ENCODE results near the gene TRIM50. TPM values are rescaled to one million over a fixed set of nuclear protein-coding genes. Genes with fewer than 3 reads are reported as not detected.
A peak's percentile ranks its signal among the peaks of the same experiment; 100 is the strongest.
"Not testable (repeated sequence)": the region's sequence is repeated elsewhere in the genome, so short reads cannot be mapped to it uniquely, and the experiment has no call there.

TRIM50 gene
- total and polyA plus RNA-seq, 9 of the 15 experiments (the other 6 are each of a cell fraction or from before 2014, with no cell fraction given): not detected

DNA sequence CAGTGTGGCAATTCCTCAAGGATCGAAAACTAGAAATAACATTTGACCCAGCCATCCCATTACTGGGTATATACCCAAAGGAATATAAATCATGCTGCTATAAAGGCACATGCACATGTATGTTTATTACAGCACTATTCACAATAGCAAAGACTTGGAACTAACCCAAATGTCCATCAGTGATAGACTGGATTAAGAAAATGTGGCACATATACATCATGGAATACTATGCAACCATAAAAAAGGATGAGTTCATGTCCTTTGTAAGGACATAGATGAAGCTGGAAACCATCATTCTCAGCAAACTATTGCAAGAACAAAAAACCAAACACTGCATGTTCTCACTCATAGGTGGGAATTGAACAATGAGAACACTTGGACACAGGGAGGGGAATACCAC, 32.7 kb upstream of the TRIM50 start:
- H3K4me3 ChIP-seq; BruUV-seq (replicated peaks); H3K9ac ChIP-seq (ENCODE audit: insufficient read depth in 1 of 2, low read depth in 2 of 2, low read length in 2 of 2); H3K4me2 ChIP-seq (ENCODE audit: insufficient read depth, low read length); CTCF ChIA-PET (ENCODE audit: low intra/inter-chr PET ratio); H2AFZ ChIP-seq (ENCODE audit: low read depth, low read length); H3K9me1 ChIP-seq (ENCODE audit: control insufficient read depth, insufficient read depth, low read length); FAIRE-seq; ATAC-seq; H3K27ac ChIP-seq (ENCODE audit: extremely low read depth, low read depth, low read length); POLR2A ChIA-PET; DNase-seq (ENCODE audit: extremely low read depth in 1 of 4, low spot score in 3 of 4); H3K36me3 ChIP-seq (ENCODE audit: control insufficient read depth, insufficient read depth, low read length); intact Hi-C loops (cut with micrococcal nuclease); H4K20me1 ChIP-seq (replicated peaks; ENCODE audit: control insufficient read depth, insufficient read depth, low read length); in situ Hi-C loops (cut with MboI); H3K9me3 ChIP-seq (replicated peaks; ENCODE audit: control insufficient read depth, insufficient read depth, low read depth, low read length); H3K79me2 ChIP-seq (ENCODE audit: control insufficient read depth, insufficient read depth, low read length): not testable (repeated sequence)
- peaks cover 54 to 70% of the 10 kb centered on the region in 2 experiments for H3K27me3 ChIP-seq (ENCODE audit: control insufficient read depth in 2 of 2, insufficient read depth in 2 of 2, low read length in 2 of 2)
- peaks cover 0 to 24% of the 10 kb centered on the region in 2 experiments; a peak in 4 of 5 replicates for H3K4me1 ChIP-seq (replicated peaks in 1 of 2; ENCODE audit: control insufficient read depth in 2 of 2, insufficient read depth in 2 of 2, low read length in 2 of 2)
- peak; percentile 38 for TF ChIP-seq ZNF146 (CRISPR knock-in tag; IDR thresholded peaks at IDR 0.05; ENCODE audit: unreplicated experiment)
- 4% methylated on average over 1 of the region's 1 CpG for WGBS (ENCODE audit: insufficient coverage, low coverage, missing lambda C conversion rate)

GRCh38 chr7:73359746-73360375, 32.0 kb upstream of the TRIM50 start:
- no peak for DNase-seq (ENCODE audit: extremely low read depth in 1 of 4, low spot score in 3 of 4)
- Histone ChIP-seq H3K27me3 (ENCODE audit: control insufficient read depth in 2 of 2, insufficient read depth in 2 of 2, low read length in 2 of 2) (peaks cover 58 to 73% of the 10 kb centered on the region in 2 experiments), H3K79me2 (ENCODE audit: control insufficient read depth, insufficient read depth, low read length) (no peaks in the 10 kb centered on the region), H3K36me3 (ENCODE audit: control insufficient read depth, insufficient read depth, low read length) (no peaks in the 10 kb centered on the region), H3K9me1 (ENCODE audit: control insufficient read depth, insufficient read depth, low read length) (no peaks in the 10 kb centered on the region), H3K9me3 (replicated peaks; ENCODE audit: control insufficient read depth, insufficient read depth, low read depth, low read length) (peaks cover 2% of the 10 kb centered on the region; the same call in 1 of the 2 replicates), H3K27ac (ENCODE audit: extremely low read depth, low read depth, low read length) (no peak overlapping the region), H3K4me3 (no peak overlapping the region), H2AFZ (ENCODE audit: low read depth, low read length) (no peak overlapping the region), H4K20me1 (replicated peaks; ENCODE audit: control insufficient read depth, insufficient read depth, low read length) (0 out of 2 replicates have a peak, but pooled peaks cover 9% of the 10 kb centered on the region), H3K4me2 (ENCODE audit: insufficient read depth, low read length) (no peak overlapping the region), H3K4me1 (replicated peaks in 1 of 2; ENCODE audit: control insufficient read depth in 2 of 2, insufficient read depth in 2 of 2, low read length in 2 of 2) (peaks cover 0 to 24% of the 10 kb centered on the region in 2 experiments; a peak in 4 of 5 replicates), H3K9ac (ENCODE audit: insufficient read depth in 1 of 2, low read depth in 2 of 2, low read length in 2 of 2) (peak overlapping the region in 1 of 2 experiments; percentile 61; a peak in 1 of 4 replicates)
- CTCF ChIA-PET (ENCODE audit: low intra/inter-chr PET ratio): no interaction called here
- intact Hi-C loops (cut with micrococcal nuclease): no loop called here
- no peak for ATAC-seq
- in situ Hi-C loops (cut with MboI): no loop called here
- no TSS peak for BruUV-seq (replicated peaks)
- POLR2A ChIA-PET: no interaction called here
- no peak for FAIRE-seq
- 11% methylated on average over 13 of the region's 13 CpGs for WGBS (ENCODE audit: insufficient coverage, low coverage, missing lambda C conversion rate)
- no peak for TF ChIP-seq ZNF239 (CRISPR knock-in tag; IDR thresholded peaks at IDR 0.05)
- TF ChIP-seq LCOR (CRISPR knock-in tag; IDR thresholded peaks at IDR 0.05): no peak
- TF ChIP-seq, protein P1, sequence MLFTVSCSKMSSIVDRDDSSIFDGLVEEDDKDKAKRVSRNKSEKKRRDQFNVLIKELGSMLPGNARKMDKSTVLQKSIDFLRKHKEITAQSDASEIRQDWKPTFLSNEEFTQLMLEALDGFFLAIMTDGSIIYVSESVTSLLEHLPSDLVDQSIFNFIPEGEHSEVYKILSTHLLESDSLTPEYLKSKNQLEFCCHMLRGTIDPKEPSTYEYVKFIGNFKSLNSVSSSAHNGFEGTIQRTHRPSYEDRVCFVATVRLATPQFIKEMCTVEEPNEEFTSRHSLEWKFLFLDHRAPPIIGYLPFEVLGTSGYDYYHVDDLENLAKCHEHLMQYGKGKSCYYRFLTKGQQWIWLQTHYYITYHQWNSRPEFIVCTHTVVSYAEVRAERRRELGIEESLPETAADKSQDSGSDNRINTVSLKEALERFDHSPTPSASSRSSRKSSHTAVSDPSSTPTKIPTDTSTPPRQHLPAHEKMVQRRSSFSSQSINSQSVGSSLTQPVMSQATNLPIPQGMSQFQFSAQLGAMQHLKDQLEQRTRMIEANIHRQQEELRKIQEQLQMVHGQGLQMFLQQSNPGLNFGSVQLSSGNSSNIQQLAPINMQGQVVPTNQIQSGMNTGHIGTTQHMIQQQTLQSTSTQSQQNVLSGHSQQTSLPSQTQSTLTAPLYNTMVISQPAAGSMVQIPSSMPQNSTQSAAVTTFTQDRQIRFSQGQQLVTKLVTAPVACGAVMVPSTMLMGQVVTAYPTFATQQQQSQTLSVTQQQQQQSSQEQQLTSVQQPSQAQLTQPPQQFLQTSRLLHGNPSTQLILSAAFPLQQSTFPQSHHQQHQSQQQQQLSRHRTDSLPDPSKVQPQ (CRISPR knock-in tag; IDR thresholded peaks at IDR 0.05; ENCODE audit: borderline replicate concordance): no peak
- TF ChIP-seq RAD51 (IDR thresholded peaks at IDR 0.05; ENCODE audit: borderline replicate concordance, low read depth): no peak
- no peak for TF ChIP-seq TCF3 (CRISPR knock-in tag; IDR thresholded peaks at IDR 0.05)
- TF ChIP-seq ZNF699 (CRISPR knock-in tag; IDR thresholded peaks at IDR 0.05; ENCODE audit: insufficient replicate concordance): no peak
- no peak for TF ChIP-seq NFE2 (IDR thresholded peaks at IDR 0.05; ENCODE audit: low read depth)
- no peak for TF ChIP-seq JUN (IDR thresholded peaks at IDR 0.05; ENCODE audit: borderline replicate concordance, low read depth, low read length)
- no peak for TF ChIP-seq JUN (CRISPR knock-in tag; IDR thresholded peaks at IDR 0.05; ENCODE audit: borderline replicate concordance)
- TF ChIP-seq SIN3A (IDR thresholded peaks at IDR 0.05; ENCODE audit: borderline replicate concordance in 2 of 2, control insufficient read depth in 1 of 2, low read depth in 2 of 2, low read length in 2 of 2): no peak
- TF ChIP-seq HES1 (IDR thresholded peaks at IDR 0.05; ENCODE audit: low read depth): no peak
